HepG2 (cell line): ENCODE measurements around the gene SLC25A22. TPM values are rescaled to one million over a fixed set of nuclear protein-coding genes. Genes with fewer than 3 reads are reported as not detected.

Experiments used
- CC2D1A ChIP-seq: sonication (generic); formaldehyde crosslinking; IDR thresholded peaks from 2 replicates; pipeline ENCODE4 v1.8.1; 2023; ENCODE audit warnings: mild to moderate bottlenecking, missing genetic modification reagents
- CEBPB ChIP-seq: IDR thresholded peaks from 2 replicates; pipeline ENCODE4 v1.6.1; 2011; ENCODE audit warnings: low read depth, low read length, improper control_type of control experiment, borderline replicate concordance
- CENPBD1 ChIP-seq: sonication (generic); formaldehyde crosslinking; IDR thresholded peaks from 2 replicates; pipeline ENCODE4 v1.8.0; 2022; ENCODE audit warnings: missing genetic modification reagents, low read depth, mild to moderate bottlenecking, borderline replicate concordance
- GMEB1 ChIP-seq: sonication (generic); formaldehyde crosslinking; IDR thresholded peaks from 2 replicates; pipeline ENCODE4 v1.5.1; 2020; ENCODE audit warnings: missing genetic modification reagents, mild to moderate bottlenecking, borderline replicate concordance
- HDAC1 ChIP-seq: sonication (generic); formaldehyde crosslinking; IDR thresholded peaks from 2 replicates; pipeline ENCODE4 v1.5.1; 2020; ENCODE audit warnings: mild to moderate bottlenecking, missing genetic modification reagents
- KDM6A ChIP-seq: IDR thresholded peaks from 2 replicates; pipeline ENCODE4 v1.6.1; 2016; ENCODE audit warnings: low read depth
- NR2F1 ChIP-seq, 2 experiments: fragments of 450-650 bp in 1 of 2; formaldehyde crosslinking in 1 of 2; IDR thresholded peaks; 2 replicates each; pipeline versions ENCODE4 v1.5.0 to v1.6.1; 2016 to 2020; ENCODE audit warnings: mild to moderate bottlenecking in 1 of 2, missing compliant biosample characterization in 1 of 2, missing genetic modification reagents in 1 of 2, moderate library complexity in 1 of 2
- PHF8 ChIP-seq: sonication (generic); formaldehyde crosslinking; IDR thresholded peaks from 2 replicates; pipeline ENCODE4 v1.5.0; 2020; ENCODE audit warnings: missing genetic modification reagents
- PLRG1 ChIP-seq: fragments of 450-650 bp; conservative IDR thresholded peaks from 2 replicates; pipeline ENCODE4 v1.6.1; 2016
- SRF ChIP-seq: IDR thresholded peaks from 2 replicates; pipeline ENCODE4 v1.6.1; 2011; ENCODE audit warnings: mild to moderate bottlenecking, low read depth, low read length, moderate library complexity
- YEATS2 ChIP-seq: sonication (generic); formaldehyde crosslinking; IDR thresholded peaks from 2 replicates; pipeline ENCODE4 v1.4.0; 2020; ENCODE audit warnings: missing genetic modification reagents, borderline replicate concordance
- ZC3H13 ChIP-seq: sonication (generic); formaldehyde crosslinking; IDR thresholded peaks from 2 replicates; pipeline ENCODE4 v1.8.1; 2023; ENCODE audit warnings: mild to moderate bottlenecking, missing genetic modification reagents, moderate library complexity
- ZNF260 ChIP-seq: sonication (generic); formaldehyde crosslinking; IDR thresholded peaks from 2 replicates; pipeline ENCODE4 v1.4.0; 2020; ENCODE audit warnings: missing genetic modification reagents, low read depth, mild to moderate bottlenecking, borderline replicate concordance
- ZNF547 ChIP-seq: sonication (generic); formaldehyde crosslinking; IDR thresholded peaks from 2 replicates; pipeline ENCODE4 v1.5.1; 2020; ENCODE audit warnings: mild to moderate bottlenecking, missing genetic modification reagents
- ZNF572 ChIP-seq: sonication (generic); formaldehyde crosslinking; IDR thresholded peaks from 2 replicates; pipeline ENCODE4 v1.5.1; 2020; ENCODE audit warnings: mild to moderate bottlenecking, missing genetic modification reagents
- ZNF615 ChIP-seq: sonication (generic); formaldehyde crosslinking; IDR thresholded peaks from 2 replicates; pipeline ENCODE4 v1.5.0; 2020; ENCODE audit warnings: mild to moderate bottlenecking, missing genetic modification reagents, borderline replicate concordance
- ZNF619 ChIP-seq: sonication (generic); formaldehyde crosslinking; IDR thresholded peaks from 2 replicates; pipeline ENCODE4 v1.4.0; 2020; ENCODE audit warnings: mild to moderate bottlenecking, missing genetic modification reagents
- ZNF768 ChIP-seq: sonication (generic); formaldehyde crosslinking; IDR thresholded peaks from 2 replicates; pipeline ENCODE4 v1.4.0; 2020; ENCODE audit warnings: missing genetic modification reagents
- polyA plus RNA-seq, 8 experiments: library from polyadenylated mRNA; depleted of rRNA in 3 of 8; stranded (reverse) in 7 of 8; unstranded in 1 of 8; fragments of >200 nt; fragmentation: Illumina TruSeq in 4 of 8; extraction: Trizol in 4 of 8; gene quantifications; 2 replicates each; pipeline versions ENCODE4 v1.2.1 to v1.2.3, GENCODE V29; 2011 to 2016; ENCODE audit warnings: low read depth in 4 of 8, missing spikeins in 1 of 8, mixed read lengths in 1 of 8; ENCODE audit not compliant: insufficient read depth in 1 of 8
- total RNA-seq, 5 experiments: library from RNA; depleted of rRNA; stranded (reverse); fragments of >200 nt; fragmentation: Illumina TruSeq; extraction: Trizol; gene quantifications; 2 replicates each; pipeline ENCODE4 v1.2.3, GENCODE V29; 2016; ENCODE audit warnings: low read depth in 1 of 5
- TF ChIP-seq, protein P1 (sequence below): sonication (generic); formaldehyde crosslinking; IDR thresholded peaks from 2 replicates; pipeline ENCODE4 v1.4.0; 2020; ENCODE audit warnings: mild to moderate bottlenecking, missing genetic modification reagents, borderline replicate concordance
- TF ChIP-seq, protein P2 (sequence below): sonication (generic); formaldehyde crosslinking; IDR thresholded peaks from 2 replicates; pipeline ENCODE4 v1.4.0; 2020; ENCODE audit warnings: missing genetic modification reagents

Gene SLC25A22
- total and polyA plus RNA-seq, 2 of the 13 experiments (the other 11 are each of a cell fraction or from before 2014, with no cell fraction given): 12.4 to 19.2 TPM

DNA sequence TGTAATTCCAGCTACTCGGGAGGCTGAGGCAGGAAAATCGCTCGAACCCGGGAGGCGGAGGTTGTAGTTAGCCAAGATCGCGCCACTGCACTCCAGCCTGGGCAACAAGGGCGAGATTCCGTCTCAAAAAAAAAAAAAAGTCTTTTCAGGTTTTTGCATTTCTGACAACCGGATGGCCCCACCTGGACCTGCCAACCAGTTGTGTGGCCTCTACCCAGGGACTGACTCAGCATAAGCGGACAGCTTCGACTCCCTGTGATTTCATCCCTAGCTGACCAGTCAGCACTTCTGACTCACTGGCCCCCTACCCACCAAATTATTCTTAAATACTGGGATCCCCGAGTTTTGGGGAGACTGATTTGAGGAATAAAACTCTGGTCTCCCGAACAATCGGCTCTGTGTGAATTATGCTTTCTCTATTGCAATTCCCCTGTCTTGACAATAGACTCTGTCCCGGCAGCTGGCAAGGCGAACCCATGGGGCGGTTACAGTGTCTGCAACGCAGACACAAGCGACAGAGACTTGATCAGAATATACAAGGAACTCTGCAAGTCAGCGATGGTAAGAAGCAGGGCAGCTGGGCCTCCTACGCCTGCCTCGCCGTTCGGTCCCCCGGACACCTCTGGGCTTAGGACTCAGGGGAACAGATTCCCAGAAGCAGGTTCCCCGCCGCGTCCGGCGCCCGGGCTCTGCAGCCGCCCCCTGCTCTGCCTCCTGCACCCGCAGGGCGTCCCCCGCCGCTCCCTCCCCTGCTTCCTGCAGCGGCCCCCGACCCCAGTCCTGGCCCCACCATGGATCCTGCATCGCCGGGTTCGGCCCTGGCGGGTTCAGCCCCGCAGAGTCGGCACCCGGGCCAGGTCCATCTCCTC, 51.6 kb downstream of the SLC25A22 start (continued):
- TF ChIP-seq, protein P1, sequence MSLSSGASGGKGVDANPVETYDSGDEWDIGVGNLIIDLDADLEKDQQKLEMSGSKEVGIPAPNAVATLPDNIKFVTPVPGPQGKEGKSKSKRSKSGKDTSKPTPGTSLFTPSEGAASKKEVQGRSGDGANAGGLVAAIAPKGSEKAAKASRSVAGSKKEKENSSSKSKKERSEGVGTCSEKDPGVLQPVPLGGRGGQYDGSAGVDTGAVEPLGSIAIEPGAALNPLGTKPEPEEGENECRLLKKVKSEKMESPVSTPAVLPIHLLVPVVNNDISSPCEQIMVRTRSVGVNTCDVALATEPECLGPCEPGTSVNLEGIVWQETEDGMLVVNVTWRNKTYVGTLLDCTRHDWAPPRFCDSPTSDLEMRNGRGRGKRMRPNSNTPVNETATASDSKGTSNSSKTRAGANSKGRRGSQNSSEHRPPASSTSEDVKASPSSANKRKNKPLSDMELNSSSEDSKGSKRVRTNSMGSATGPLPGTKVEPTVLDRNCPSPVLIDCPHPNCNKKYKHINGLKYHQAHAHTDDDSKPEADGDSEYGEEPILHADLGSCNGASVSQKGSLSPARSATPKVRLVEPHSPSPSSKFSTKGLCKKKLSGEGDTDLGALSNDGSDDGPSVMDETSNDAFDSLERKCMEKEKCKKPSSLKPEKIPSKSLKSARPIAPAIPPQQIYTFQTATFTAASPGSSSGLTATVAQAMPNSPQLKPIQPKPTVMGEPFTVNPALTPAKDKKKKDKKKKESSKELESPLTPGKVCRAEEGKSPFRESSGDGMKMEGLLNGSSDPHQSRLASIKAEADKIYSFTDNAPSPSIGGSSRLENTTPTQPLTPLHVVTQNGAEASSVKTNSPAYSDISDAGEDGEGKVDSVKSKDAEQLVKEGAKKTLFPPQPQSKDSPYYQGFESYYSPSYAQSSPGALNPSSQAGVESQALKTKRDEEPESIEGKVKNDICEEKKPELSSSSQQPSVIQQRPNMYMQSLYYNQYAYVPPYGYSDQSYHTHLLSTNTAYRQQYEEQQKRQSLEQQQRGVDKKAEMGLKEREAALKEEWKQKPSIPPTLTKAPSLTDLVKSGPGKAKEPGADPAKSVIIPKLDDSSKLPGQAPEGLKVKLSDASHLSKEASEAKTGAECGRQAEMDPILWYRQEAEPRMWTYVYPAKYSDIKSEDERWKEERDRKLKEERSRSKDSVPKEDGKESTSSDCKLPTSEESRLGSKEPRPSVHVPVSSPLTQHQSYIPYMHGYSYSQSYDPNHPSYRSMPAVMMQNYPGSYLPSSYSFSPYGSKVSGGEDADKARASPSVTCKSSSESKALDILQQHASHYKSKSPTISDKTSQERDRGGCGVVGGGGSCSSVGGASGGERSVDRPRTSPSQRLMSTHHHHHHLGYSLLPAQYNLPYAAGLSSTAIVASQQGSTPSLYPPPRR (CRISPR knock-in tag): no peak
- TF ChIP-seq YEATS2 (no peak; the same call in 1 of the 2 replicates), ZC3H13 (no peak), GMEB1 (CRISPR knock-in tag) (no peak), ZNF768 (CRISPR knock-in tag) (no peak; the same call in 1 of the 2 replicates), CENPBD1 (CRISPR knock-in tag) (no peak), ZNF260 (CRISPR knock-in tag) (no peak), PHF8 (CRISPR knock-in tag) (no peak), ZNF547 (CRISPR knock-in tag) (no peak), CEBPB (no peak), HDAC1 (CRISPR knock-in tag) (no peak), ZNF615 (no peak), ZNF619 (no peak), KDM6A (no peak), PLRG1 (no peak), CC2D1A (CRISPR knock-in tag) (no peak), ZNF572 (no peak), NR2F1 (CRISPR knock-in tag; IDR thresholded peaks at IDR 0.05) (no peak), SRF (no peak)
- TF ChIP-seq, protein P2, sequence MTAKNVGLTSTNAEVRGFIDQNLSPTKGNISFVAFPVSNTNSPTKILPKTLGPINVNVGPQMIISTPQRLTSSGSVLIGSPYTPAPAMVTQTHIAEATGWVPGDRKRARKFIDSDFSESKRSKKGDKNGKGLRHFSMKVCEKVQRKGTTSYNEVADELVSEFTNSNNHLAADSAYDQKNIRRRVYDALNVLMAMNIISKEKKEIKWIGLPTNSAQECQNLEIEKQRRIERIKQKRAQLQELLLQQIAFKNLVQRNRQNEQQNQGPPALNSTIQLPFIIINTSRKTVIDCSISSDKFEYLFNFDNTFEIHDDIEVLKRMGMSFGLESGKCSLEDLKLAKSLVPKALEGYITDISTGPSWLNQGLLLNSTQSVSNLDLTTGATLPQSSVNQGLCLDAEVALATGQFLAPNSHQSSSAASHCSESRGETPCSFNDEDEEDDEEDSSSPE (CRISPR knock-in tag): no peak
